Measurements from ENCODE around the gene ITGB2.

ITGB2 gene

DNA sequence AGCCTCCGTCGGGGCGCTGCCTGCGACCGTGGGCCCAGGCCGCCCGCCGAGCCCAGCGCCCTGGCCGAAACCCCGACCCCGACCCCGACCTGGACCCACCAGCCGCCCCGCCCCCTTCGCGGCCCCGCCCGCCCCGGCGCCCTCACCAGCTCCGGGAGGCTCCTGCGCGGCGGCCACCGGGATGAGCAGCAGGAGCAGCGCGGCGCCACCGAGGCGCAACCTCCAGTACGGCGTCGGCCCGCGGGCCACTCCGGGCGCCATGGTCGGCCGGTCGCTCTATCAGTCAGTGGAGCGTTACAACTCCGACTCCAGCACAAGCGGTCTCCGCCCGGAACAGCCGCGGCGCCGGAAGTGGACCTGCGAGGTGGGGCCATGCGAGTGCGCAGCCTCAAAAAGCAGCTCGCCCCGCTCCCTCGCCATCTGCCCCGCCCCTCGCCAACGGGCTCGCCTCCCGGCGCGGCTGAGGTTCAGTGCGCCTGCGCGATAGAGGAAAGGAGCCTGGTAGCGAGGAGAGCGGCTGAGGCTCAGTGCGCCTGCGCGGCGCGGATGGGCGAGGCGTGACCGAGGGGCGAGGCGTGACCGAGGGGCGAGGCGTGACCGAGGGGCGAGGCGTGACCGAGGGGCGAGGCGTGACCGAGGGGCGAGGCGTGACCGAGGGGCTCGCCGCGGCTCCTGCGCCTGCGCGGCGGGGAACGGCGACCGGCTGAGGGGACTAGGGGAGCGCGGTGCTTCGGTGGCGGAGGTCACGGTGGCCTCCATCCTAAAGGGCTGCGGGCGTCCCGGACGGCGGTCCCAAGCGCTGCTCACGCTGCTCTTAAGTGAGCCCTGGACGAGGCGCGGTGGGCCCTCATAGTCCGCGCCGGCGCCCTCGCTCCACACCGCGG lies 47.1 kb downstream of the ITGB2 start, which contains the start of gene PTTG1IP:
TSS of gene PTTG1IP (minus strand) at position 335 of the 884 bp plus-strand sequence. CDS start at position 261, 74 bp downstream.
- in situ Hi-C loops (cut with MboI; ENCODE audit: low sequenced_read_pairs) = no loop called here

- in situ Hi-C loops (cut with MboI; ENCODE audit: low sequenced_read_pairs) = no loop called here
These were observed 47.9 kb downstream of the ITGB2 start for GRCh38 chr21:44872649-44873355.

DNA sequence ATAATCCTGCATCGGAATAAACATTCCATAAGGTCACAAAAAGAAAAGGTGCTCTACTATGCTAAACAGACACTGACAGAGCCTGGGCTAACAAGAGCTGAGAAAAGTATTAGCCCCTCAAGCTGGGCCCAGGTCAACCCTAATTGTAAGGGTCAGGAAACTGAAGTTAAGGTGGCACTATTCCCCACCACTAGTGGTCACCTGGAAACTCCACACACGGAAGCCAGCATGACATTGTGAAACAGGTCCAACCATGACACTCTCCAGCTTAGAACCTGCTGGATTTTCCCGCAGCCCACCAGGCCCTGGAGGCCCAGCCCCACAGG lies 48.4 kb downstream of the ITGB2 start:
- in situ Hi-C loops (cut with MboI; ENCODE audit: low sequenced_read_pairs) = no loop called here

GRCh38 chr21:44871576-44872269 lies 49.0 kb downstream of the ITGB2 start:
- in situ Hi-C loops (cut with MboI; ENCODE audit: low sequenced_read_pairs) = no loop called here

GRCh38 chr21:44870748-44871495 lies 49.8 kb downstream of the ITGB2 start:
- in situ Hi-C loops (cut with MboI; ENCODE audit: low sequenced_read_pairs) = no loop called here

GRCh38 chr21:44869781-44870747 lies 50.6 kb downstream of the ITGB2 start:
- in situ Hi-C loops (cut with MboI; ENCODE audit: low sequenced_read_pairs) = no loop called here

GRCh38 chr21:44868707-44869106 lies 52.0 kb downstream of the ITGB2 start:
- in situ Hi-C loops (cut with MboI; ENCODE audit: low sequenced_read_pairs) = no loop called here

DNA sequence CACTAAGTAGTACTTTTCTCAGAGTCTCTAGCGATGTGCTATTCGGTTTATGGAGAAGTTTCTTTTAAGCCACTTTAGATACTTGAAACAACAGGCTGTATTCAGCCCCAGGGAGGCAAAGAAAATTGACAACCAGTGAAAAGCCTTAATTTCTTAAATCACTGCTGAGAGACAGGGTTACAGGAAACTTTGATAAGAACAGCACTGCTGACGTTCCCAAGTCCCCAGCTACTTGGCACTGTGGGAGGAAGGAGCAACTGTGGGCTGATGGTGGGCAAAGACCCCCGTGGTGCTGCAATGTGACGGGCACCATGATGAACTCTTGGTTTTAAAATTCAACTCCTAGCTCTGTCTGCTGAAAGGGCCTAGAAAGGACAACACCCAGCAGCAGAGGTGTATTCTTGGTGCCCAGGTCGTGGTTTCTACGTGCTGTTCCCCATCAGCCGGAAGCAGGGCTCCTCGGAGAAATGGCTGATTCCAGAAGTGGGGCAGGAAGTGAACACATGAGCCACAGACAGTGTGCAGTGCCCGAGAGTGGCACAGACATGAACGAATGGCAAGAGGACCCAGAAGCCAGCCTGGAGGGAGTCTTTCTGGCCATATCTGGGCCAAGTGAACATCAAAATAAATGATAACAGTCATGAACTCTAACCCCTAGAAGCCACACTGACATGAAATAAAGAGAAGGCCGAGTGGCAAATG lies 52.5 kb downstream of the ITGB2 start:
- in situ Hi-C loops (cut with MboI; ENCODE audit: low sequenced_read_pairs) = no loop called here

DNA sequence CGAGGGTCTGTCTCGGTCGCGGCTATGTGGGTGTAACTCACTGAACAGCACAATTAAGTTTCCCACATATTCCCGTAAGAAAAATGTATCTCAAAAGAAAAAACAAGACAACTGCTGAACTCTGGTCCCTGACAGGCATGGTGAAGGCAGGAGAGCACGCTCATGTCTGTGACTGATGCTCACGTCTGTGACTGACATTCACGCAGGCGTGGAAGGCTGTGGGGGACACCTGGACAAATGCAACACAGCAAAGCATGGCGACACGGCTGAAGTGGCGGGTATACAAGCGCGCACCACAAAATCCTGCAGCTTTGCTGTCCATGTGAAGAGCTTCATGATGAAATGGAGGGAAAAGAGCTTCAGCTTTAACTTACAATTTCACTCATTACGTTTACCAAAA lies 53.2 kb downstream of the ITGB2 start:
- in situ Hi-C loops (cut with MboI; ENCODE audit: low sequenced_read_pairs) = no loop called here

GRCh38 chr21:44866780-44867179 lies 53.9 kb downstream of the ITGB2 start:
- in situ Hi-C loops (cut with MboI; ENCODE audit: low sequenced_read_pairs) = no loop called here

DNA sequence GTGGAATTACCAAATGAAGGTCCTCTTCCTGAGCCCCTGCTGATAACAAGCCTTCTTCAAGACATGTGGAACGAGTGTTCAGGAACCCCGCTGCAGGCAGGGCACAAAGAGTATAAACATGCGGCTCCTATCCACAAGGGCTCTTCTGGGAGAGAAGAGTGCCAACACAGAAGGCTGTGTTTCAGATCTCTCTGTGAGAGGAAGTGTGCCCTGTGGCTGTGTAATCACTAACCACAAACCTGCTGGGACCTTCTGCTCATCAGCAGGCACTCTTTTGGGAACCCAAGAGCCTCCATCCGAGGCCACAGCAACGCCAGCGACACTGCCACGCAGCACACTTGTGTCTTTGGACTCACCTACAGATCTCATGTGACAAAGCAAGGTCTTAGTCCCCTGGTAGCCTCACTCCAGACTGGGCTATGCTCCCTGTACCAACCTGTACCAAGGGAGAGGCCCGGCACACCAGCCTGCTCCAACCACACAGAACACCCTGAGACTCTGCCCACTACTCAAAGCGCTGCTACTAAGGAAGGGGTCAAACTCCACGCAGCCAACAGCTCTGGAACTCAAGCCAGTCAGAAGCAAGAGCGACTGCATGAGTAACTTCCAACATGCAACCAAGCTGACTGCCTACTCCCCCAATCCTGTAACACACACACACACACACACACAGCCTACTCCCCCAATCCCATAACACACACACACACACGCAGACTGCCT lies 55.0 kb downstream of the ITGB2 start:
- in situ Hi-C loops (cut with MboI; ENCODE audit: low sequenced_read_pairs) = no loop called here

GRCh38 chr21:44862869-44863685 lies 57.6 kb downstream of the ITGB2 start:
- in situ Hi-C loops (cut with MboI; ENCODE audit: low sequenced_read_pairs) = no loop called here

GRCh38 chr21:44858791-44859190 lies 61.9 kb downstream of the ITGB2 start:
- in situ Hi-C loops (cut with MboI; ENCODE audit: low sequenced_read_pairs) = no loop called here

DNA sequence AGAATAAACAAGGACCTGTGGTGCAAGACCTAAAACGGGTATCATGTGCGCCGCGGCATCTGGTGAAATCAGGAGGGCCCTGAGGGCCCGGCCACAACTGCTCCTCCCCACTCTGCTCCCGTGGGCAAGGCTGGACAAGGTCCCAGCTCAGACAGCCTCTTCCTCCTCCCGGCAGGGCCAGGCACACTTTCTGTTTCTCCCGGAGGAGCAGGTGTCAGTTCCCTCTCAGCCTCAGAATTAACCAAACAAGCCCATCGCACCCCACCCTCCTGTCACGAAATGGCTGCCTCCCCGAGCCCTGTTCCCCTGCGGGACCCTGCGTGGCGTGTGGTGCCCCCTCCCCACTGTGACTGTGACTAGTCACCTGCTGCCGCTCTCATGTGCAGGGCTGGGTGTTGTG lies 62.4 kb downstream of the ITGB2 start:
- in situ Hi-C loops (cut with MboI; ENCODE audit: low sequenced_read_pairs) = no loop called here

DNA sequence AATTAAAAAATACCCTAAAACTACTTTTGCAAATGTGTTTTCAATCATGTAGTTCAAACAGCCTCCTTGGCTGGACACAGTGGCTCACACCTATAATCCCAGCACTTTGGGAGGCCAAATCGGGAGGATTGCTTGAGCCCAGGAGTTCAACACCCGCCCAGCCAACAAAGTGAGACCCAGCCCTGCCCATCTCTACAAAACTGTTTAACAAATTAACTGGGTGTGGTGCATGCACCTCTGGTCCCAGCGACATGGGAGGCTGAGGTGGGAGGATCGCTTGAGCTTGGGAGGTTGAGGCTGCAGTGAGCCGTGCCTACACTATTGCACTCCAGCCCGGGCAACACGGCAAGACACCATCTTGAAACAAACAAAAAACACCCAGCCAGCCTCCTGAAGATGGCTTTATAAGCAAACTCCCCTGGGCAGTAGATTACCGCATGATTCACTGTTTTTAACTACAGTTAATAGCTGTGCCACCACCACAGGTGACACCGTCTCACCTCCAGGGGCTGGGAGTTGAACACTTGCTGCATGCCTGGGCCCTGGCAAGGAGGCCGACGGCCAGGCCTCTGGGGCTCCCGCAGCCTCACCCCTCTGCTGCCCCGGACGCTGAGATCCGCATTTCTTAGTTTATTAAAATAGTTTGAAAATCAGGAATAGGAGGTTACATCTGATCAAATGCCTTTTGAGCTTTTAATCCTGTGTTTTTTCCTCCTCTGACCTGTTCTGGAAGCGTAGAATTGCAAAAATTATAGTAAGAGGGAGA lies 63.4 kb downstream of the ITGB2 start:
- in situ Hi-C loops (cut with MboI; ENCODE audit: low sequenced_read_pairs) = no loop called here

DNA sequence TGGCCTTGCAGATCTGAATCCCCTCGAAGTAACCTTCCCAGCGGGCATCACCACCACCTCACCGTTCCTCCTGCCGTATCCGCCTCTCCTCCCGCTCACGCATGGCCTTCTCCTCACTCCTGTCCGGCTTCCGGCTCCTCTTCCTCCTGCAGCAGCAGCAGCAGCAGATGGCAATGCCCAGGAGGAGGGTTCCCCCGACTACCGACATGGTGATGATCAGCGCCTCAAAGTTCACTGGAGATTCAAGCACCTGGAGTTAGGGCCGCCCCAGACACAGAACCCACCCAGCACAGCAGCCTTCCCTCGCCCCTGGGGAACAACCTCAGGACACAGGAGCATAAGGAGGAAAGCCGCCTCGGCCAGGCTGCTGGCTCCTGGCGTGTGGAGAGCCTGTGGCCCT lies 64.6 kb downstream of the ITGB2 start:
- in situ Hi-C loops (cut with MboI; ENCODE audit: low sequenced_read_pairs) = no loop called here

DNA sequence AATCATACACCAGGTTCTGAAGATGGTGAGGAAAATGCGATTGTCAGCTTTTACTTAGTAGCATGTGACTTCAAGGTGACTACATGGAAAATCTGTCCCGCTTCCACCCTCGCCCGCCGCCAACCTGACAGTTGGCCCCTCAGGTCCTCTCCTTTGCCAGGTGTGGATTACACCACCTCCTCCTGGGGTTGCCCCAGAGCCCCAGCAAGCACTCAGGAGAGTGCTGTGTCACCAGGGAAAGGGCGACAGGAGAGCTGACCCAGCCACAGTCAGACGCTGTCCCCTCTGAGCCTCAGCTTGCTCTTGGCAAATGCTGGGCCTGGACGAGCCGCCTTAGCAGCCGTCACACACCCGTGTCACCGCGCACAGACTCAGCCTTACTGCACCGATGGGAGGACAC lies 65.1 kb downstream of the ITGB2 start:
- in situ Hi-C loops (cut with MboI; ENCODE audit: low sequenced_read_pairs) = no loop called here
